ENCODE measurements around the gene TKTL1.

DNA sequence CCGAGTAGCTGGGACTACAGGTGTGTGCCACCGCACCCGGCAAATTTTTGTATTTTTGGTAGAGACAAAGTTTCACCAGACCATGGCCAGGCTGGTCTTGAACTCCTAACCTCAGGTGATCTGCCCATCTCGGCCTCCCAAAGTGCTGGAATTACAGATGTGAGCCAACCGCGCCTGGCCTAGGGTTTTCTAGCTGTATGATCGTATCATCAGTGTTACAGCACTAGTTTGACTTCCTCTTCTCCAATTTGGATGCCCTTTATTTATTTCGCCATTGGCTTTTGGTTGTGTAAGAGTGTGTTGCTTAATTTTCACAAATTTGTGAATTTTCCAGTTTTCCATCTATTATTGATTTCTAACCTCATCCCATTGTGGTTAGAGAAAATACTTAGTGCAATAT is 5.2 kb downstream of the TKTL1 start:
- TF ChIP-seq, protein P1, sequence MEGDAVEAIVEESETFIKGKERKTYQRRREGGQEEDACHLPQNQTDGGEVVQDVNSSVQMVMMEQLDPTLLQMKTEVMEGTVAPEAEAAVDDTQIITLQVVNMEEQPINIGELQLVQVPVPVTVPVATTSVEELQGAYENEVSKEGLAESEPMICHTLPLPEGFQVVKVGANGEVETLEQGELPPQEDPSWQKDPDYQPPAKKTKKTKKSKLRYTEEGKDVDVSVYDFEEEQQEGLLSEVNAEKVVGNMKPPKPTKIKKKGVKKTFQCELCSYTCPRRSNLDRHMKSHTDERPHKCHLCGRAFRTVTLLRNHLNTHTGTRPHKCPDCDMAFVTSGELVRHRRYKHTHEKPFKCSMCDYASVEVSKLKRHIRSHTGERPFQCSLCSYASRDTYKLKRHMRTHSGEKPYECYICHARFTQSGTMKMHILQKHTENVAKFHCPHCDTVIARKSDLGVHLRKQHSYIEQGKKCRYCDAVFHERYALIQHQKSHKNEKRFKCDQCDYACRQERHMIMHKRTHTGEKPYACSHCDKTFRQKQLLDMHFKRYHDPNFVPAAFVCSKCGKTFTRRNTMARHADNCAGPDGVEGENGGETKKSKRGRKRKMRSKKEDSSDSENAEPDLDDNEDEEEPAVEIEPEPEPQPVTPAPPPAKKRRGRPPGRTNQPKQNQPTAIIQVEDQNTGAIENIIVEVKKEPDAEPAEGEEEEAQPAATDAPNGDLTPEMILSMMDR (conservative IDR thresholded peaks at IDR 0.05) = no peak
- TF ChIP-seq ZFX (IDR thresholded peaks at IDR 0.05) = no peak
